CD14-positive monocyte (primary cell): ENCODE data around the gene SEMA6D. TPM values are rescaled to one million over a fixed set of nuclear protein-coding genes. Genes with fewer than 3 reads are reported as not detected.

ENCODE experiments used
- DNase-seq, 3 donors: peaks; one replicate each; pipeline ENCODE4 v3.0.0-alpha.2; 2011 to 2022
- H2AFZ ChIP-seq: 2 replicates; pipeline ENCODE4 v1.6.0; 2012; ENCODE audit warnings: mild to moderate bottlenecking, low read depth, low read length, inconsistent platforms; ENCODE audit not compliant: insufficient read depth, poor library complexity, severe bottlenecking
- H3K27ac ChIP-seq, 2 donors: 1 replicate in 1 of 2; 2 replicates in 1 of 2; pipeline ENCODE4 v1.5.1; 2012 to 2013; ENCODE audit warnings: low read length in 2 of 2, control low read depth in 1 of 2, inconsistent platforms in 1 of 2, low read depth in 1 of 2, mild to moderate bottlenecking in 1 of 2
- H3K27me3 ChIP-seq, 2 donors: one replicate each; pipeline versions ENCODE4 v1.6.0 to v1.6.1; 2011 to 2013; ENCODE audit warnings: low read length in 2 of 2; ENCODE audit not compliant: control insufficient read depth in 2 of 2, insufficient read depth in 2 of 2
- H3K36me3 ChIP-seq, 2 donors: replicated peaks in 1 of 2; 1 replicate in 1 of 2; 2 replicates in 1 of 2; pipeline versions ENCODE4 v1.5.1 to v1.6.1; 2012 to 2013; ENCODE audit warnings: low read length in 2 of 2, control low read depth in 1 of 2, inconsistent platforms in 1 of 2, mild to moderate bottlenecking in 1 of 2; ENCODE audit not compliant: insufficient read depth in 2 of 2, control insufficient read depth in 1 of 2
- H3K4me1 ChIP-seq, 2 donors: 1 replicate in 1 of 2; 2 replicates in 1 of 2; pipeline versions ENCODE4 v1.5.1 to v1.6.1; 2012 to 2013; ENCODE audit warnings: low read length in 2 of 2, control low read depth in 1 of 2, inconsistent platforms in 1 of 2, mild to moderate bottlenecking in 1 of 2, moderate library complexity in 1 of 2; ENCODE audit not compliant: insufficient read depth in 2 of 2, control insufficient read depth in 1 of 2
- H3K4me2 ChIP-seq: replicated peaks from 2 replicates; pipeline ENCODE3; 2012; ENCODE audit warnings: low read length, moderate library complexity, mild to moderate bottlenecking; ENCODE audit not compliant: poor library complexity, severe bottlenecking; ENCODE audit errors: extremely low read depth
- H3K4me3 ChIP-seq, 3 experiments: fragments of 200-600 bp in 1 of 3; sonication (generic) in 1 of 3; replicated peaks in 1 of 3; 1 replicate in 2 of 3; 2 replicates in 1 of 3; pipeline ENCODE4 v1.5.1; 2011 to 2013; ENCODE audit warnings: low read length in 3 of 3, mild to moderate bottlenecking in 3 of 3, control low read depth in 2 of 3, low read depth in 2 of 3, inconsistent platforms in 1 of 3, moderate library complexity in 1 of 3
- H3K79me2 ChIP-seq: 2 replicates; pipeline ENCODE4 v1.6.0; 2012; ENCODE audit warnings: mild to moderate bottlenecking, control low read depth, inconsistent platforms, low read length, moderate library complexity; ENCODE audit not compliant: insufficient read depth
- H3K9ac ChIP-seq: 2 replicates; pipeline ENCODE4 v1.6.0; 2017; ENCODE audit warnings: low read length, mild to moderate bottlenecking; ENCODE audit not compliant: insufficient read depth, poor library complexity, severe bottlenecking
- H3K9me3 ChIP-seq, 2 donors: replicated peaks in 1 of 2; 1 replicate in 1 of 2; 2 replicates in 1 of 2; pipeline versions ENCODE4 v1.5.1 to v1.6.1; 2012 to 2013; ENCODE audit warnings: low read length in 2 of 2, control low read depth in 1 of 2; ENCODE audit not compliant: control insufficient read depth in 1 of 2, insufficient read depth in 1 of 2
- H4K20me1 ChIP-seq: 2 replicates; pipeline ENCODE4 v1.6.0; 2012; ENCODE audit warnings: mild to moderate bottlenecking, low read length, control low read depth, moderate library complexity; ENCODE audit not compliant: insufficient read depth
- H3K27ac Mint-ChIP-seq, 7 donors: one replicate each; pipeline ENCODE4 v1.8.0; 2020; ENCODE audit warnings: mild to moderate bottlenecking in 7 of 7, mixed read lengths in 7 of 7, moderate library complexity in 6 of 7, inconsistent platforms in 2 of 7
- H3K27me3 Mint-ChIP-seq, 3 donors: one replicate each; pipeline ENCODE4 v1.8.0; 2021 to 2022; ENCODE audit warnings: low read depth in 3 of 3, mild to moderate bottlenecking in 3 of 3, mixed read lengths in 3 of 3, moderate library complexity in 3 of 3, inconsistent platforms in 1 of 3
- H3K36me3 Mint-ChIP-seq, 2 donors: one replicate each; pipeline ENCODE4 v1.8.0; 2020; ENCODE audit warnings: mixed read lengths in 2 of 2, inconsistent platforms in 1 of 2, mild to moderate bottlenecking in 1 of 2
- H3K4me1 Mint-ChIP-seq: one replicate; pipeline ENCODE4 v1.8.0; 2020; ENCODE audit warnings: mild to moderate bottlenecking, mixed read lengths
- H3K4me3 Mint-ChIP-seq, 2 donors: one replicate each; pipeline ENCODE4 v1.8.0; 2020; ENCODE audit warnings: mild to moderate bottlenecking in 2 of 2, mixed read lengths in 2 of 2, moderate library complexity in 1 of 2
- H3K9me3 Mint-ChIP-seq, 7 donors: one replicate each; pipeline ENCODE4 v1.8.0; 2020 to 2022; ENCODE audit warnings: mixed read lengths in 7 of 7, mild to moderate bottlenecking in 6 of 7, moderate library complexity in 6 of 7, inconsistent platforms in 2 of 7
- WGBS: methylation state at CpG from one replicate; pipeline ENCODE4 v1.1.5; 2013; ENCODE audit warnings: missing lambda C conversion rate; ENCODE audit not compliant: insufficient coverage; 5-methylcytosine and 5-hydroxymethylcytosine counted together
- intact Hi-C, 2 donors: fragments of 100-400 bp; cut with micrococcal nuclease; formaldehyde crosslinking; loops; one replicate each; pipeline versions ENCODE4 v1.15.0 to v1.15.1; 2023
- polyA plus RNA-seq, 3 donors: library from polyadenylated mRNA; depleted of rRNA in 1 of 3; unstranded in 2 of 3; stranded (reverse) in 1 of 3; fragments of 300-500 nt in 2 of 3; fragments of >200 nt in 1 of 3; fragmentation: Illumina TruSeq in 2 of 3; gene quantifications; 1 replicate in 2 of 3; 2 replicates in 1 of 3; pipeline ENCODE4 v1.2.3, GENCODE V29; 2012 to 2021
- TF ChIP-seq, protein P1 (sequence below): fragments of 200-600 bp; IDR thresholded peaks from one replicate; pipeline ENCODE4 v1.8.0; 2022; ENCODE audit warnings: antibody characterized with exemption, mild to moderate bottlenecking

SEMA6D gene
- polyA plus RNA-seq, 3 donors, result not detected

DNA sequence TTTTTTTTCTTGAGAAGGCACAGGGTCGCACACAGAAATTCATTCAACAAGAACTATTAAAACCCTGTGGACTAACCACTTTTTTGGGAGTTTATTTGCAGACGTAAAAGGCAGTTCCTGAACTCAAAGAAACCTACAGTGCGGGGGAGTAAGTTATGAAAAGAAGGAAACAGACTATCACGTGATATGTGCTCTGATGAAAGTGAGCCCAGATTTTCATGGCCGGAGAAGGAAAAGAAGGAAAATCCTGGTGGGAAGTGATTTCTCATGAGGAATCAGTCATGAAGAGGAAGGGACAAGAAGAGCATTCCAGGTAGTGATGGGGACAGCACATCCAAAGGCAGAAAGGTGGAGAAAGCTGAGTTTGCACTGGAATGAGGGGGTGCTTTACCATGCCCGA lies 26.1 kb downstream of the SEMA6D start:
- Histone ChIP-seq H3K4me1 (no peaks in the 10 kb centered on the region), H3K27ac (no peak overlapping the region), H3K4me2 (no peak overlapping the region), H3K9me3 (no peaks in the 10 kb centered on the region), H3K4me3 (no peak overlapping the region), H3K27me3 (no peaks in the 10 kb centered on the region), H3K36me3 (no peaks in the 10 kb centered on the region), H3K79me2 (no peaks in the 10 kb centered on the region), H4K20me1 (no peaks in the 10 kb centered on the region), H2AFZ (no peak overlapping the region), H3K9ac (no peak overlapping the region)
- no peak for DNase-seq
- Mint-ChIP-seq H3K36me3 (no peaks in the 10 kb centered on the region), H3K27me3 (peaks cover 0 to 2% (median 0%) of the 10 kb centered on the region in 3 donors), H3K27ac (no peak overlapping the region), H3K4me3 (no peak overlapping the region), H3K4me1 (no peaks in the 10 kb centered on the region), H3K9me3 (peaks cover 0 to 5% (median 0%) of the 10 kb centered on the region in 7 donors)
- intact Hi-C loops, result no loop called here
- 84% methylated on average over 5 of the region's 6 CpGs for WGBS
- TF ChIP-seq, protein P1, sequence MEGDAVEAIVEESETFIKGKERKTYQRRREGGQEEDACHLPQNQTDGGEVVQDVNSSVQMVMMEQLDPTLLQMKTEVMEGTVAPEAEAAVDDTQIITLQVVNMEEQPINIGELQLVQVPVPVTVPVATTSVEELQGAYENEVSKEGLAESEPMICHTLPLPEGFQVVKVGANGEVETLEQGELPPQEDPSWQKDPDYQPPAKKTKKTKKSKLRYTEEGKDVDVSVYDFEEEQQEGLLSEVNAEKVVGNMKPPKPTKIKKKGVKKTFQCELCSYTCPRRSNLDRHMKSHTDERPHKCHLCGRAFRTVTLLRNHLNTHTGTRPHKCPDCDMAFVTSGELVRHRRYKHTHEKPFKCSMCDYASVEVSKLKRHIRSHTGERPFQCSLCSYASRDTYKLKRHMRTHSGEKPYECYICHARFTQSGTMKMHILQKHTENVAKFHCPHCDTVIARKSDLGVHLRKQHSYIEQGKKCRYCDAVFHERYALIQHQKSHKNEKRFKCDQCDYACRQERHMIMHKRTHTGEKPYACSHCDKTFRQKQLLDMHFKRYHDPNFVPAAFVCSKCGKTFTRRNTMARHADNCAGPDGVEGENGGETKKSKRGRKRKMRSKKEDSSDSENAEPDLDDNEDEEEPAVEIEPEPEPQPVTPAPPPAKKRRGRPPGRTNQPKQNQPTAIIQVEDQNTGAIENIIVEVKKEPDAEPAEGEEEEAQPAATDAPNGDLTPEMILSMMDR, result no peak

DNA sequence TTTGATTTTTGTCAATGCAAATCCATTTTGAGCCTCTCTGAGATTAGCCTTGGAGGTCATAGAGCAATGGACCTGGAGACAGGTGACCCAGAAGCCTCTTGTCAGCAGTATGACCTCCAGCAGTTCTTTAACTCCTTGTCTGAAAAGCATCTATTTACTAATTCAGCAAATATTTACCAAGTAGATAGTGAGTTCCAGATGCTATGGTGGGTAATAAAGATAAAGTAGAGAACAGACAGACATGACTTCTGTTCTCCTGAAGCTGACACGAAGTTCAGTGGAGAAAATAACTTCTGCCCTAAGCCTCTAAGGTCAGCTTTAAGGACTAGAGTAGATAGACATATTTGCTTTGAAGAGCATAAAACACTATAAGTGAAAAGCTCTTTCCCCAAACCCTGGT lies 26.6 kb downstream of the SEMA6D start:
- Histone ChIP-seq H3K4me3 (no peak overlapping the region), H3K9me3 (no peaks in the 10 kb centered on the region), H3K4me1 (no peaks in the 10 kb centered on the region), H3K4me2 (no peak overlapping the region), H3K9ac (no peak overlapping the region), H4K20me1 (no peaks in the 10 kb centered on the region), H3K36me3 (no peaks in the 10 kb centered on the region), H3K27me3 (no peaks in the 10 kb centered on the region), H3K79me2 (no peaks in the 10 kb centered on the region), H2AFZ (no peak overlapping the region), H3K27ac (no peak overlapping the region)
- H3K27me3 Mint-ChIP-seq, result peaks cover 0 to 2% (median 0%) of the 10 kb centered on the region in 3 donors
- no peaks in the 10 kb centered on the region for H3K4me1 Mint-ChIP-seq
- no CpG with 5 or more reads among the region's 1 CpG for WGBS
- TF ChIP-seq, protein P1, result no peak
- DNase-seq, result no peak
- intact Hi-C loops, result no loop called here
- no peaks in the 10 kb centered on the region for H3K36me3 Mint-ChIP-seq
- no peak overlapping the region for H3K27ac Mint-ChIP-seq
- H3K9me3 Mint-ChIP-seq, result peaks cover 0 to 5% (median 0%) of the 10 kb centered on the region in 7 donors
- no peak overlapping the region for H3K4me3 Mint-ChIP-seq
